Erythroblast (primary cell): ENCODE data around the gene SYK.

ENCODE experiments used
- GATA1 ChIP-seq: IDR thresholded peaks from 2 replicates; pipeline ENCODE4 v1.6.1; 2011; ENCODE audit warnings: low read depth, mild to moderate bottlenecking, control low read depth, low read length, moderate library complexity
- POLR2A ChIP-seq: IDR thresholded peaks from 2 replicates; pipeline ENCODE4 v1.6.1; 2011; ENCODE audit warnings: mild to moderate bottlenecking, low read length

DNA sequence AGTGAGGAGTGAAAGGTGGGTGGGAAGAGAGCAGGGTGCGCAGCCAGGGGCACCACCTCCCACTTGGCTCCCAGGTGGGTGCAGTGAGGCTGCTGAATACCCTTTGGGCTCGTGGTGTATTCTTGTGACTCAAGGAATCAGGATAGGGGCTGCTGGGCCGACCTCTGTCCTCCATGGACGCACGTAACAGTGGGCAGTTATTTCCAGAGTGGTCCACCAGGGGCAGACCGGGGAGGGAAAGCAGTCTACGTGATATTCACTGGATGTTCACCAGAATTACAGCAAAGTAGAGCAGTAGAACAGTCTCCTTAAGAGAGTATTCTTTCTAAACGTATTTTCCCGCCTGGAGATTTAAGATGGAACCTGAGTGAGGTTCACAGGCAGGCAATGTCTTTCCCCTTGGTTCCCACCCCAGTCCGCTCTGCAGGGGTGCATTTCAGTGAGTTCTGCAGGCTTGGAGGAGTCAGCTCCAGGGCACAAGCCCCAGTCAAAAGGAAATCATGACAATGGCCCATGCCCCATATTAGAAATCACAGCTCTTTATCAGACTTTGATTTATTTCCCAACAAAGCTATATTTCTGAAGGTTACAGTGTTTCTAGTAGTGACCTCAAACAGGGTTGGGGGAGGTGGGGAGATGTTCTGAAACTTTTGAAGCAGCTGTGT is 88.7 kb downstream of the SYK start:
- no peak for TF ChIP-seq POLR2A
- no peak for TF ChIP-seq GATA1
